ENCODE data around the gene ITGA4. TPM values are rescaled to one million over a fixed set of nuclear protein-coding genes. Genes with fewer than 3 reads are reported as not detected.

Gene ITGA4
- total RNA-seq, 1 donor from 2014 or later = 9.5 TPM

- Mint-ChIP-seq H3K4me3 (no peak overlapping the region), H3K9me3 (no peaks in the 10 kb centered on the region), H3K27ac (no peak overlapping the region), H3K36me3 (no peaks in the 10 kb centered on the region), H3K4me1 (ENCODE audit: unreplicated experiment) (no peaks in the 10 kb centered on the region), H3K27me3 (no peaks in the 10 kb centered on the region)
- TF ChIP-seq CTCF (conservative IDR thresholded peaks at IDR 0.05) = no peak
- no peak for DNase-seq (ENCODE audit: extremely low spot score, unreplicated experiment)
Measured at GRCh38 chr2:181472990-181473389, 15.8 kb downstream of the ITGA4 start.

GRCh38 chr2:181474222-181474881, 17.2 kb downstream of the ITGA4 start:
- H3K27ac Mint-ChIP-seq = no peak overlapping the region
- H3K36me3 Mint-ChIP-seq = no peaks in the 10 kb centered on the region
- DNase-seq (ENCODE audit: extremely low spot score, unreplicated experiment) = no peak
- H3K4me3 Mint-ChIP-seq = no peak overlapping the region
- no peak for TF ChIP-seq CTCF (conservative IDR thresholded peaks at IDR 0.05)
- H3K4me1 Mint-ChIP-seq (ENCODE audit: unreplicated experiment) = no peaks in the 10 kb centered on the region
- no peaks in the 10 kb centered on the region for H3K27me3 Mint-ChIP-seq
- H3K9me3 Mint-ChIP-seq = no peaks in the 10 kb centered on the region

- Mint-ChIP-seq H3K4me1 (ENCODE audit: unreplicated experiment) (no peaks in the 10 kb centered on the region), H3K9me3 (no peaks in the 10 kb centered on the region), H3K36me3 (no peaks in the 10 kb centered on the region), H3K27ac (no peak overlapping the region), H3K27me3 (peaks cover 6% of the 10 kb centered on the region), H3K4me3 (no peak overlapping the region)
- no peak for DNase-seq (ENCODE audit: extremely low spot score, unreplicated experiment)
- no peak for TF ChIP-seq CTCF (conservative IDR thresholded peaks at IDR 0.05)
Measured at GRCh38 chr2:181483211-181483610, 26.0 kb downstream of the ITGA4 start.

GRCh38 chr2:181483876-181484275, 26.7 kb downstream of the ITGA4 start:
- H3K4me1 Mint-ChIP-seq (ENCODE audit: unreplicated experiment) = no peaks in the 10 kb centered on the region
- H3K4me3 Mint-ChIP-seq = no peak overlapping the region
- H3K27me3 Mint-ChIP-seq = peaks cover 6% of the 10 kb centered on the region

GRCh38 chr2:181484851-181485637, 27.9 kb downstream of the ITGA4 start:
- Mint-ChIP-seq H3K36me3 (no peaks in the 10 kb centered on the region), H3K27ac (no peak overlapping the region), H3K27me3 (peaks cover 6% of the 10 kb centered on the region), H3K9me3 (no peaks in the 10 kb centered on the region), H3K4me3 (no peak overlapping the region), H3K4me1 (ENCODE audit: unreplicated experiment) (no peaks in the 10 kb centered on the region)
- no peak for DNase-seq (ENCODE audit: extremely low spot score, unreplicated experiment)
- no peak for TF ChIP-seq CTCF (conservative IDR thresholded peaks at IDR 0.05)

More at GRCh38 chr2:181483876-181484275, 26.7 kb downstream of the ITGA4 start:
- no peak for DNase-seq (ENCODE audit: extremely low spot score, unreplicated experiment)
- Mint-ChIP-seq H3K36me3 (no peaks in the 10 kb centered on the region), H3K27ac (no peak overlapping the region), H3K9me3 (no peaks in the 10 kb centered on the region)
- no peak for TF ChIP-seq CTCF (conservative IDR thresholded peaks at IDR 0.05)
